ENCODE measurements around the gene ODF2L.

Gene ODF2L

GRCh38 chr1:86317926-86318325 lies 78.2 kb downstream of the ODF2L start:
- no peak for DNase-seq

- no peak for DNase-seq
These were observed 90.4 kb downstream of the ODF2L start for GRCh38 chr1:86305731-86306130.

- DNase-seq, result no peak
These were observed 93.0 kb downstream of the ODF2L start for GRCh38 chr1:86303041-86303690.
